H9 (cell line): ENCODE measurements around the gene GGCT. TPM values are rescaled to one million over a fixed set of nuclear protein-coding genes. Genes with fewer than 3 reads are reported as not detected.

Source experiments
- DNase-seq: peaks from one replicate; pipeline ENCODE4 v3.0.0-alpha.2; 2017
- H2AFZ ChIP-seq: one replicate; pipeline ENCODE4 v1.6.1; 2013; ENCODE audit warnings: mild to moderate bottlenecking, low read length, control low read depth, moderate library complexity
- H2AK5ac ChIP-seq: 2 replicates; pipeline ENCODE4 v1.6.1; 2013; ENCODE audit warnings: low read length, control low read depth, mixed read lengths; ENCODE audit not compliant: insufficient read length
- H2BK120ac ChIP-seq: one replicate; pipeline ENCODE4 v1.6.1; 2013; ENCODE audit warnings: low read depth, mild to moderate bottlenecking, low read length, control low read depth, inconsistent platforms; ENCODE audit not compliant: poor library complexity, severe bottlenecking
- H2BK12ac ChIP-seq: 2 replicates; pipeline ENCODE4 v1.6.1; 2013; ENCODE audit warnings: low read length, control low read depth, mixed read lengths, low read depth; ENCODE audit not compliant: insufficient read length
- H2BK15ac ChIP-seq: 2 replicates; pipeline ENCODE4 v1.6.1; 2013; ENCODE audit warnings: low read depth, low read length, control low read depth
- H2BK20ac ChIP-seq: one replicate; pipeline ENCODE4 v1.6.1; 2013; ENCODE audit warnings: low read depth, mild to moderate bottlenecking, low read length, control low read depth, inconsistent platforms; ENCODE audit not compliant: poor library complexity, severe bottlenecking
- H2BK5ac ChIP-seq: 2 replicates; pipeline ENCODE4 v1.6.1; 2013; ENCODE audit warnings: low read length, control low read depth, mixed read lengths; ENCODE audit not compliant: insufficient read length
- H3K14ac ChIP-seq: 2 replicates; pipeline ENCODE4 v1.6.1; 2013; ENCODE audit warnings: low read length, control low read depth; ENCODE audit not compliant: insufficient read depth
- H3K18ac ChIP-seq: 2 replicates; pipeline ENCODE4 v1.6.1; 2013; ENCODE audit warnings: low read depth, mild to moderate bottlenecking, mixed read lengths, low read length, control low read depth; ENCODE audit not compliant: insufficient read length
- H3K23ac ChIP-seq: 2 replicates; pipeline ENCODE4 v1.6.1; 2013; ENCODE audit warnings: low read length, control low read depth, mixed read lengths, low read depth; ENCODE audit not compliant: insufficient read length
- H3K23me2 ChIP-seq: 2 replicates; pipeline ENCODE4 v1.6.1; 2013; ENCODE audit warnings: low read depth, mild to moderate bottlenecking, mixed read lengths, low read length, control low read depth; ENCODE audit not compliant: insufficient read length, poor library complexity, severe bottlenecking
- H3K27ac ChIP-seq: 2 replicates; pipeline ENCODE4 v1.5.1; 2013; ENCODE audit warnings: low read length, control low read depth, mixed read lengths, low read depth; ENCODE audit not compliant: insufficient read length
- H3K27me3 ChIP-seq: 2 replicates; pipeline ENCODE4 v1.6.1; 2013; ENCODE audit warnings: low read length, control low read depth, inconsistent platforms; ENCODE audit not compliant: insufficient read depth
- H3K4ac ChIP-seq: 2 replicates; pipeline ENCODE4 v1.6.1; 2013; ENCODE audit warnings: low read depth, mild to moderate bottlenecking, control low read depth, inconsistent platforms, low read length, moderate library complexity
- H3K4me1 ChIP-seq: 2 replicates; pipeline ENCODE4 v1.6.1; 2013; ENCODE audit warnings: low read length, control low read depth, inconsistent platforms; ENCODE audit not compliant: insufficient read depth
- H3K4me2 ChIP-seq: 2 replicates; pipeline ENCODE4 v1.6.1; 2013; ENCODE audit warnings: low read length, control low read depth, mixed read lengths; ENCODE audit not compliant: insufficient read length, insufficient read depth
- H3K56ac ChIP-seq: 2 replicates; pipeline ENCODE4 v1.6.1; 2013; ENCODE audit warnings: low read depth, mild to moderate bottlenecking, mixed read lengths, low read length, control low read depth; ENCODE audit not compliant: insufficient read length
- H3K79me1 ChIP-seq: 2 replicates; pipeline ENCODE4 v1.6.1; 2013; ENCODE audit warnings: low read depth, mild to moderate bottlenecking, moderate library complexity, low read length, control low read depth, inconsistent platforms; ENCODE audit not compliant: insufficient read depth, poor library complexity, severe bottlenecking
- H3K79me2 ChIP-seq: 2 replicates; pipeline ENCODE4 v1.6.1; 2013; ENCODE audit warnings: low read length, control low read depth, inconsistent platforms; ENCODE audit not compliant: insufficient read depth
- H3K9ac ChIP-seq: 2 replicates; pipeline ENCODE4 v1.6.1; 2013; ENCODE audit warnings: low read length, control low read depth, mixed read lengths; ENCODE audit not compliant: insufficient read length; ENCODE audit errors: extremely low read depth
- H3K9me3 ChIP-seq: one replicate; pipeline ENCODE4 v1.6.1; 2013; ENCODE audit warnings: low read depth, low read length, inconsistent platforms; ENCODE audit not compliant: control insufficient read depth
- H3T11ph ChIP-seq: one replicate; pipeline ENCODE4 v1.6.1; 2013; ENCODE audit warnings: mild to moderate bottlenecking, low read length, control low read depth, inconsistent platforms
- H4K20me1 ChIP-seq: one replicate; pipeline ENCODE4 v1.6.1; 2013; ENCODE audit not compliant: control insufficient read depth, insufficient read length, insufficient read depth
- H4K5ac ChIP-seq: 2 replicates; pipeline ENCODE4 v1.6.1; 2013; ENCODE audit warnings: low read depth, mild to moderate bottlenecking, mixed read lengths, low read length, control low read depth; ENCODE audit not compliant: insufficient read length
- H4K8ac ChIP-seq: replicated peaks from 2 replicates; pipeline ENCODE4 v1.6.1; 2013; ENCODE audit warnings: low read length, control low read depth, mixed read lengths, low read depth; ENCODE audit not compliant: insufficient read length
- H4K91ac ChIP-seq: 2 replicates; pipeline ENCODE4 v1.6.1; 2013; ENCODE audit warnings: low read depth, mild to moderate bottlenecking, moderate library complexity, mixed read lengths, low read length, control low read depth; ENCODE audit not compliant: insufficient read length
- H3K27ac Mint-ChIP-seq, 3 experiments: 2 replicates in 2 of 3; 3 replicates in 1 of 3; pipeline ENCODE4 v1.8.0; 2020 to 2021; ENCODE audit warnings: mixed read lengths in 3 of 3, mild to moderate bottlenecking in 1 of 3, moderate library complexity in 1 of 3
- H3K27me3 Mint-ChIP-seq: 2 replicates; pipeline ENCODE4 v1.8.0; 2021; ENCODE audit warnings: low read depth, mild to moderate bottlenecking, moderate library complexity, mixed read lengths
- H3K36me3 Mint-ChIP-seq, 3 experiments: 2 replicates in 2 of 3; 3 replicates in 1 of 3; pipeline ENCODE4 v1.8.0; 2020 to 2021; ENCODE audit warnings: low read depth in 3 of 3, mixed read lengths in 3 of 3; ENCODE audit not compliant: insufficient read depth in 1 of 3
- H3K4me1 Mint-ChIP-seq, 2 experiments: 2 replicates each; pipeline ENCODE4 v1.8.0; 2020; ENCODE audit warnings: mixed read lengths in 2 of 2
- H3K4me3 Mint-ChIP-seq, 2 experiments: 2 replicates in 1 of 2; 3 replicates in 1 of 2; pipeline ENCODE4 v1.8.0; 2020 to 2021; ENCODE audit warnings: mild to moderate bottlenecking in 2 of 2, mixed read lengths in 2 of 2, moderate library complexity in 1 of 2
- H3K9me3 Mint-ChIP-seq, 2 experiments: 2 replicates in 1 of 2; 3 replicates in 1 of 2; pipeline ENCODE4 v1.8.0; 2020; ENCODE audit warnings: mild to moderate bottlenecking in 2 of 2, mixed read lengths in 2 of 2, moderate library complexity in 1 of 2
- CTCF ChIP-seq: fragments of 200-600 bp; sonication (generic); conservative IDR thresholded peaks from 3 replicates; pipeline ENCODE4 v1.8.0; 2021; ENCODE audit warnings: antibody characterized with exemption, mild to moderate bottlenecking
- WGBS: extraction: QIAGEN DNeasy Blood & Tissue Kit; methylation state at CpG from one replicate; pipeline ENCODE4 v1.1.7; 2013; ENCODE audit warnings: missing lambda C conversion rate, low lambda C conversion rate, mixed read lengths; ENCODE audit not compliant: insufficient read length; ENCODE audit errors: extremely low coverage; 5-methylcytosine and 5-hydroxymethylcytosine counted together
- total RNA-seq: library from RNA; stranded (reverse); gene quantifications from 2 replicates; pipeline ENCODE4 v1.2.1, GENCODE V29; 2021

The GGCT gene
- total RNA-seq, 1 experiment from 2014 or later: 84.9 TPM

DNA sequence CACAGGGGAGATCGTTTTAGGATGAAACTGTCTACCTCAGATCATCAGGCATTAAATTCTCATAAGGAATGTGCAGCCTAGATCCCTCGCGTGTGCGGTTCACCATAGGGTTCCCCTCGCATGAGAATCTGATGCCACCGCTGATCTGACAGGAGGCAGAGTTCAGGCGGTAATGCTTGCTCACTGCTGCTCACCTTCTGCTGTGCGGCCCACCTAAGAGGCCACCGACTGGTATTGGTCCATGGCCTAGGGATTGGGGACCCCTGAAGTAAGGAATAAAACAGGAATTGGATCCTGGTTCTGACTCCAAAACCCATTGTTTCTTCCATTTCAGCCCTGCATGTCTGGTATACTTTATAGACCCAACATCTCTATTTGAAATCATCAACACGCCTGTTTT lies 30.1 kb downstream of the GGCT start:
- no peak for DNase-seq
- Histone ChIP-seq H3K9ac (no peak overlapping the region), H3K79me2 (no peaks in the 10 kb centered on the region)

More for the DNA sequence above, 30.1 kb downstream of the GGCT start:
- no peak overlapping the region for H2BK12ac ChIP-seq
- H3K14ac ChIP-seq: no peak overlapping the region
- H3K9me3 ChIP-seq: no peaks in the 10 kb centered on the region
- H3K79me1 ChIP-seq: no peaks in the 10 kb centered on the region
- H3K4me1 ChIP-seq: peaks cover under 1% of the 10 kb centered on the region; the same call in 1 of the 2 replicates
- no peak overlapping the region for H3K4me2 ChIP-seq
- Mint-ChIP-seq H3K36me3 (no peaks in the 10 kb centered on the region; a peak in 1 of 7 replicates), H3K9me3 (no peaks in the 10 kb centered on the region), H3K27ac (no peak overlapping the region), H3K27me3 (peaks cover 22% of the 10 kb centered on the region), H3K4me1 (peaks cover 11% of the 10 kb centered on the region in 2 experiments), H3K4me3 (no peak overlapping the region)
- no CpG with 5 or more reads among the region's 10 CpGs for WGBS
- H2AK5ac ChIP-seq: no peak overlapping the region
- no peak overlapping the region for H2BK20ac ChIP-seq
- no peak overlapping the region for H3K4ac ChIP-seq
- H2BK15ac ChIP-seq: no peak overlapping the region
- H2AFZ ChIP-seq: no peak overlapping the region
- no peak overlapping the region for H4K5ac ChIP-seq
- no peak overlapping the region for H2BK5ac ChIP-seq
- no peak overlapping the region for H3K27ac ChIP-seq
- no peak overlapping the region for H3K23ac ChIP-seq
- H3K27me3 ChIP-seq: no peaks in the 10 kb centered on the region
- H4K8ac ChIP-seq: no peak overlapping the region
- no peaks in the 10 kb centered on the region for H4K20me1 ChIP-seq
- no peak overlapping the region for H3K56ac ChIP-seq
- H3T11ph ChIP-seq: no peak overlapping the region
- no peak overlapping the region for H4K91ac ChIP-seq
- no peak overlapping the region for H2BK120ac ChIP-seq
- H3K23me2 ChIP-seq: peaks cover 11% of the 10 kb centered on the region
- H3K18ac ChIP-seq: no peak overlapping the region
- TF ChIP-seq CTCF: no peak
